ENCODE measurements around the gene ZNF236. TPM values are rescaled to one million over a fixed set of nuclear protein-coding genes. Genes with fewer than 3 reads are reported as not detected.

ZNF236 gene
- total RNA-seq, 2 experiments from 2014 or later = 6.6 to 16.1 TPM

DNA sequence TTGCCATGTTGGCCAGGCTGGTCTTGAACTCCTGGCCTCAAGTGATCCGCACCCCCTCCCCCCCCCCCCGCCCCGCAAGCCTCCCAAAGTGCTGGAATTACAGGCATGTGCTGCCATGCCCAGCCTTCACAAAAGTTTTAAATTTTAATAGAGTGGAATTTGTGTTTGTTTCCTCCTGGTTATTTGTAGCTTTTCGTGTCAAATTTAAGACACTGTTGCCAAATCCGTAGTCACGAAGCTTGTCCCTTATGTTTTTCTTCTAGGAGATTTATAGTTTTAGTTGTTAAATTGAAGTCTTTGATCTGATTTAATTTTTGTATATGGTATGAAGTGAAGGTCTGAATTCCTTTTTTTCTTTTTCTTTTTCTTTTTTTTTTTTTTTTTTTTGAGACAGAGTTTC, 14.7 kb downstream of the ZNF236 start:
- Histone ChIP-seq H4K20me1 (ENCODE audit: insufficient read depth, low read length) (no peaks in the 10 kb centered on the region), H3K4me1 (ENCODE audit: insufficient read depth, low read length, poor library complexity, severe bottlenecking) (no peaks in the 10 kb centered on the region), H3K9me3 (ENCODE audit: low read length) (no peaks in the 10 kb centered on the region), H3K4me2 (ENCODE audit: low read length) (no peak overlapping the region), H3K27ac (ENCODE audit: low read depth, low read length, poor library complexity, severe bottlenecking) (no peak overlapping the region), H3K79me2 (ENCODE audit: insufficient read depth, low read depth, low read length) (peaks cover 25% of the 10 kb centered on the region), H3K36me3 (ENCODE audit: insufficient read depth, low read length) (no peaks in the 10 kb centered on the region), H2AFZ (ENCODE audit: low read length) (no peak overlapping the region), H3K4me3 (ENCODE audit: low read depth, low read length, poor library complexity, severe bottlenecking) (no peak overlapping the region), H3K9me2 (ENCODE audit: insufficient read depth, low read length) (no peaks in the 10 kb centered on the region)
- DNase-seq (ENCODE audit: low spot score) = no peak
- ChIA-PET POLR2A (no interaction called here), CTCF (ENCODE audit: unreplicated experiment) (no interaction called here)
- intact Hi-C loops (cut with micrococcal nuclease; ENCODE audit: unreplicated experiment) = no loop called here
- TF ChIP-seq EZH2phosphoT487 (IDR thresholded peaks at IDR 0.05; ENCODE audit: borderline replicate concordance, low read depth, low read length) = no peak
- TF ChIP-seq, protein P1, sequence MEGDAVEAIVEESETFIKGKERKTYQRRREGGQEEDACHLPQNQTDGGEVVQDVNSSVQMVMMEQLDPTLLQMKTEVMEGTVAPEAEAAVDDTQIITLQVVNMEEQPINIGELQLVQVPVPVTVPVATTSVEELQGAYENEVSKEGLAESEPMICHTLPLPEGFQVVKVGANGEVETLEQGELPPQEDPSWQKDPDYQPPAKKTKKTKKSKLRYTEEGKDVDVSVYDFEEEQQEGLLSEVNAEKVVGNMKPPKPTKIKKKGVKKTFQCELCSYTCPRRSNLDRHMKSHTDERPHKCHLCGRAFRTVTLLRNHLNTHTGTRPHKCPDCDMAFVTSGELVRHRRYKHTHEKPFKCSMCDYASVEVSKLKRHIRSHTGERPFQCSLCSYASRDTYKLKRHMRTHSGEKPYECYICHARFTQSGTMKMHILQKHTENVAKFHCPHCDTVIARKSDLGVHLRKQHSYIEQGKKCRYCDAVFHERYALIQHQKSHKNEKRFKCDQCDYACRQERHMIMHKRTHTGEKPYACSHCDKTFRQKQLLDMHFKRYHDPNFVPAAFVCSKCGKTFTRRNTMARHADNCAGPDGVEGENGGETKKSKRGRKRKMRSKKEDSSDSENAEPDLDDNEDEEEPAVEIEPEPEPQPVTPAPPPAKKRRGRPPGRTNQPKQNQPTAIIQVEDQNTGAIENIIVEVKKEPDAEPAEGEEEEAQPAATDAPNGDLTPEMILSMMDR (conservative IDR thresholded peaks at IDR 0.05; ENCODE audit: low read length) = no peak
- no TSS peak for BruUV-seq (replicated peaks)

DNA sequence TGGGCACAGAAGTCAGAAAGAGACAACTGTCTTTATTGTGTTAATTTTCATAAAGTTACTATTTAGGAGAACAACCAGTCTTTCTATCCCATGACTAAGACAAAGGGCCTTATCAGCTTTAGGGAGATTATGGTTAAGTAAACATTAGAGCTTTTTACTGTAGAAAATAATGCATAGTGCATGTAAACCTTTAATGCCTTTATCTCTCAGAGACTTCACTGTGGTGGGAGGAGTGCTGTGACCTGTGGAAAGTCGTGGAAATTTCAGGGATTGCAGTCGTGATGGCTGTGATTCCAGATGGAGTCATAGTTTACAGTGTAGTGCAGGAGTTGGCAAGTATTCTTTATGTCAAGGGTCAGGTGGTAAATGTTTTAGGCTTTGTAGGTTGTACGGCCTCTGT, 15.8 kb downstream of the ZNF236 start:
- Histone ChIP-seq H3K27ac (ENCODE audit: low read depth, low read length, poor library complexity, severe bottlenecking) (no peak overlapping the region), H3K9me2 (ENCODE audit: insufficient read depth, low read length) (no peaks in the 10 kb centered on the region), H2AFZ (ENCODE audit: low read length) (no peak overlapping the region), H3K4me3 (ENCODE audit: low read depth, low read length, poor library complexity, severe bottlenecking) (no peak overlapping the region), H3K4me2 (ENCODE audit: low read length) (no peak overlapping the region), H3K79me2 (ENCODE audit: insufficient read depth, low read depth, low read length) (peaks cover 13% of the 10 kb centered on the region; the same call in 1 of the 2 replicates), H3K4me1 (ENCODE audit: insufficient read depth, low read length, poor library complexity, severe bottlenecking) (no peaks in the 10 kb centered on the region), H3K9me3 (ENCODE audit: low read length) (no peaks in the 10 kb centered on the region), H3K36me3 (ENCODE audit: insufficient read depth, low read length) (no peaks in the 10 kb centered on the region), H4K20me1 (ENCODE audit: insufficient read depth, low read length) (no peaks in the 10 kb centered on the region)
- POLR2A ChIA-PET = no interaction called here
- TF ChIP-seq, protein P1 (conservative IDR thresholded peaks at IDR 0.05; ENCODE audit: low read length) = no peak
- TF ChIP-seq EZH2phosphoT487 (IDR thresholded peaks at IDR 0.05; ENCODE audit: borderline replicate concordance, low read depth, low read length) = no peak
- no peak for DNase-seq (ENCODE audit: low spot score)
- CTCF ChIA-PET (ENCODE audit: unreplicated experiment) = no interaction called here
- TSS peak; percentile 14 for BruUV-seq (replicated peaks)
- intact Hi-C loops (cut with micrococcal nuclease; ENCODE audit: unreplicated experiment) = no loop called here

DNA sequence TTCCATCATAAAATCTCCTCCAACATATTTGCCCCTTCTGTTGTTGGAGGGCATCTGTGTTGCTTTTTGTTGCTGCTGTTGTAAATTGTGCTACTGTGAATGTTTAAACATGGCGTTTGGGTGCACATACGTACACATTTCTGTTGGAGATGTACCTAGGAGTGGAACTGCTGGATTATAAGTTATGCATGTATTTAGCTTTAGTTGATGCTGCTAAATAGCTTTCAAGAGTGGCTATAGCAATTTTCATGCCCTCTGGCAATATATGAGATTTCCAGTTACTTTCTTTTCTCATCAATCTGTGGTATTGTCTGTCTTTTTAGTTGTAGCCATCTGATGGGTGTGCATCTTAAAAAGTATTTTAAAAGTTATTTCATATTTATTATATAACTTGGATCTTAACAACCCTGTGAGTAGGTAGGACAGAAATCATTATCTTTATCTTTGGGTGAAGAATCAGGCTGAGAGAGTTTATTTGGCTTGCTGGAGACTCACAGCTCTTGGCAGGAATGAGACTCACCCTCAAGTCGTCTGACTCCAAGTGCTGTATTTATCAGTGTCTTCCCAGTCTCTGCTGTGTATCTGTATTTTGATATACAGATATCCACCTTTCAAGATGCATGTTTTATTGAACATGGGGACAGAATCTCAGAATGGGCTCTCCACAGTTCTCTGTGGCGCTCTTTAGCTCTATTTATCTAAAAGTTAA, 16.9 kb downstream of the ZNF236 start:
- DNase-seq (ENCODE audit: low spot score) = no peak
- Histone ChIP-seq H3K27ac (ENCODE audit: low read depth, low read length, poor library complexity, severe bottlenecking) (no peak overlapping the region), H3K36me3 (ENCODE audit: insufficient read depth, low read length) (no peaks in the 10 kb centered on the region), H3K4me3 (ENCODE audit: low read depth, low read length, poor library complexity, severe bottlenecking) (no peak overlapping the region), H3K4me2 (ENCODE audit: low read length) (no peak overlapping the region), H3K79me2 (ENCODE audit: insufficient read depth, low read depth, low read length) (peaks cover 11% of the 10 kb centered on the region; the same call in 1 of the 2 replicates), H3K9me2 (ENCODE audit: insufficient read depth, low read length) (no peaks in the 10 kb centered on the region), H3K4me1 (ENCODE audit: insufficient read depth, low read length, poor library complexity, severe bottlenecking) (no peaks in the 10 kb centered on the region), H3K9me3 (ENCODE audit: low read length) (no peaks in the 10 kb centered on the region), H2AFZ (ENCODE audit: low read length) (no peak overlapping the region), H4K20me1 (ENCODE audit: insufficient read depth, low read length) (no peaks in the 10 kb centered on the region)
- intact Hi-C loops (cut with micrococcal nuclease; ENCODE audit: unreplicated experiment) = no loop called here
- CTCF ChIA-PET (ENCODE audit: unreplicated experiment) = no interaction called here
- no TSS peak for BruUV-seq (replicated peaks)
- TF ChIP-seq, protein P1 (conservative IDR thresholded peaks at IDR 0.05; ENCODE audit: low read length) = no peak
- TF ChIP-seq EZH2phosphoT487 (IDR thresholded peaks at IDR 0.05; ENCODE audit: borderline replicate concordance, low read depth, low read length) = no peak
- POLR2A ChIA-PET = interaction anchor here (0.5 kb wide), 1 partner anchor 30 kb away, joined by 4 read pairs; no protein-coding TSS in a partner anchor
